HG03280 (cell line): ENCODE results near the gene SLC39A11.
"Not testable (repeated sequence)": the region's sequence is repeated elsewhere in the genome, so short reads cannot be mapped to it uniquely, and the experiment has no call there.

ENCODE experiments used
- ATAC-seq: cut with Tn5 transposase; IDR thresholded peaks from one replicate; pipeline ENCODE4 v1.9.1; 2021; ENCODE audit warnings: mild to moderate bottlenecking, moderate library complexity; ENCODE audit not compliant: unreplicated experiment

Gene SLC39A11

DNA sequence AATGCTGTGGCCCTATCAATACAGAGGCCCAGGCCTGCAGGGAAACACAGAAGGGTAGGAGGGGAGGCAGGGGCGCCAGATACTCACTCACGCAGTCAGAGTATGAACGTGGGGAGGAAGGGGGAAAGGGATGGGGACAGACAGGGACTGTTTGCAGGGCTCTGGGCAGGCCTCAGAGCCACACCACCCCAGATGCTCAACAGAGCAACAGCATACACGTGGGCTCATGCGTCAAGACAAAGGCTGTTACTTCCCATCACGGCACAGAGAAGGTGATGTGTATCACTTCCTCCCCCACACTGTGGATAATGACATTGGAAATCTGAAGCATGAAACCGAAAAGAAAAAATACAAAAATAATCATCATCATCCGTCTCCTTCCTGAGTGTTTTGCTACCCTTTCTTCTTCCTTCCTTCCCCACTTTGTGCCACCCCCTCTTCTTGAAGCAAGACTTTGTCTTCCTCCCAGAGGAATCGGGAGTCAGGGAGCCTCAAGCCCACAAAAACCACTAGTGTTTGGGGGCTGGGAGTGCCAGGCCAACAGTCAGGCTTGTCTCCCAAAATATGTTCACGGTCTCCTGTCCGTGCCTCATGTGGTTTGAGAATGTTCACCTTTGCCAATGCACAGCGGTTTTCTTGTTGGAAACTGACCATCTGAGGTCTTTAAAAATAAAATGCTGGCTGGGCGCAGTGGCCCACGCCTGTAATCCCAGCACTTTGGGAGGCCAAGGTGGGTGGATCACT lies 20.1 kb downstream of the SLC39A11 start:
- no peak for ATAC-seq

DNA sequence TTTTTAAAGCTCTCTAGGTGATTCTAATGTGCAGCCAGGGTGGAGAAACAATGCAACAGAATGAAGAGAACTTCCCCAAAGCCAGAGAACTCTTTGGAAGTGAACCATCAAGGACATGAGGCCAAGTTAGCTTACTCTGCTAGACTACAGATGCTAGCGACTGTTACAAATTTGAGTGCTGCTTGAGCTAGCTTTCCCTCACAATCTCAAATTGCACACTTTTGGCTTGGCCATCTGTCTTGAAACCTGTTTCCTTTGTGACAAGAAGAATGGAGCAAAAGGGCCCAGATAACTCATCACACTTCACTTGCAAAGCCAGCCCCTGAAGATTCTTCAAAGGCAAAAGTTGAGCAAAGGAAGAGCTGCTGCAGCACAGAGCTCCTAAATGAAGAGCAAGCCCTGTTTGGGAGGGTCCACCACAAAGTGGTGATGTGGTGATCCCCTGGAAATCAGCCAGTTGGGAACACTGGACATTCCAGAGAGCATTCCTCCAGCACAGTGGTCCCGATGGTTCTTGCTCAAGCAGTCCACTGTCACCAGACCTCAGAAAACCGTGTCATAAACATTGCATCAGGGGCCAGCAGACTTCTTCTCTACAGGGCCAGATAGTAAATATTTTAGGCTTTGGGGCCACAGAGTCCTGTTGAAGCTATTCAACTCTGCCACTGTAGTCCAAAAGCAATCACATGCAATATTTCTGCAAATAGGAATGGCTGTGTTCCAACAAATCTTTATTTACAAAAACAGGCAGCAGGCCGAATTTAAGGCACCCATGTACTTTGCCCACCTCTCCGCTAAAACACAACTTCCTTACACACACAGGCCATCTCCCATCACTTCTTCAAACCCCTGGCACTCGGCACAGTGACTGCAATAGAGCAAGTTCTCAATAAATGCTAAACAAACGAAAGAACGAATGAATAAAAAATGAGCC lies 21.2 kb downstream of the SLC39A11 start:
- no peak for ATAC-seq

GRCh38 chr17:73069841-73070240 lies 22.6 kb downstream of the SLC39A11 start:
- ATAC-seq: no peak

DNA sequence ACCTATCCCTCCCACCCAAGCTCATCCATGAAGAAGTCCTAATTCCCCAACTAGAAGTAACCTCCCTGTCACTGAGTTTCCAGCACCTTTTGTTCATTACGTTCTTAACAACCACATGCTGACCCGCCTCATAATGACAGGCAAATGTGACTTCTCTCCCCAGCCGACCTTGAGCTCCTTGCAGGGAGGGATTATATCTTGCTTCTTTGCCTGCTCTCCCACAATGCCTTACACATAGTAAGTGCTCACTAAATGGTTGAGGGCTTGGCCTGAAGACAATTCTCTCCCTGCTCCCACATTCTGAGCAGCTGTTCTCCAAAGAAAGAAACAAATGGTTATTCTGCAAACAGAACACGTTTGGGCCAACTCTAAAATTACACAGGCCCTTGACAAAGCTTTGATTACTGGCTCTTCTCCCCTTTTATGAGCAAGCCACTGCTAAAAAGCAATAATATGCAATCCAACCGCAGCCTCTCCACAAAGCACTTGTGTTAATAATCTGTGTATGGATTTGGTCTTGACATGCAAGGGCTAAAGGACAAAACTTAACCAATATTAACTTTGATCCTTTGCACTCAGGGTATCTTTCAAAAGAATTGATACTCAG lies 23.2 kb downstream of the SLC39A11 start:
- no peak for ATAC-seq

DNA sequence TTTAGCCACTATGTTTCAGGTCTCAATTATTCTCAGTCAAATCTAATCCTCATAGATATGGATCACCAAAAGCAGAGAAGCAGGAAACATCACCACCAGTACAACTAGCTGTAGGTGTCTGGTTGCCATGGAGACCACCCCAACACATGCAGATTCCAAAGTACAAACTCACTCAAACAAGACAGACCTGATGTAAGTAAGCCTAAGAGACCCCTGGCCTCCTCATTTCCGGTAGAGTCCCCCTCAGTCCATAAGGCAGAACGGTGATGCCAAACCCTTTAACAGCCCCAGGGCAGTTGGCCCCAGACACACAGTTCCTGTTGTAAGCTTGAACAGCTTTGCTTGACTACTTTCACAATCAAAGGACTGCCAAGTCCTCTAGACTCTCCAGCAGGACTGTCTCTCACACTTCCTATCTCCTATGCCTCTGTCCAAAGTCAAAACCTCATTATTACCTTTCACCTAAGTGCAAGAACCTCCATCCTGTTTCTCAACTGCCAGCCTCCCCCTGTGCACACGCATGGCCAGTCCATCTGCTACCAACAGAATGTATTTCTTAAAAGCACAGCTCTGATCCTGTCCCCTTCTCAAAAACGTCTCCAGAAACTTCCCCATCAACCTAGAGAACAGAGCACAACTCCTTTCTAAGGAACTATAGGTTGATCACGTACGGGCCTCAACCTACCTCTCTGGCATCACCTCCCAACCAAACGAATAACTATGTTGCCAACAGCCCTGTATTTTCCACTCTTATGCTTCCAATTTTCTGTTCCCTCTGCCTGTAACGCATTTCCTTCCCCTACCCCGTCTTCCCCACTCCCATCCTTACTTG lies 23.9 kb downstream of the SLC39A11 start:
- ATAC-seq: no peak

GRCh38 chr17:73067699-73068098 lies 24.8 kb downstream of the SLC39A11 start:
- ATAC-seq: not testable (repeated sequence)

- ATAC-seq: no peak
These were observed 25.4 kb downstream of the SLC39A11 start for GRCh38 chr17:73067075-73067474.

DNA sequence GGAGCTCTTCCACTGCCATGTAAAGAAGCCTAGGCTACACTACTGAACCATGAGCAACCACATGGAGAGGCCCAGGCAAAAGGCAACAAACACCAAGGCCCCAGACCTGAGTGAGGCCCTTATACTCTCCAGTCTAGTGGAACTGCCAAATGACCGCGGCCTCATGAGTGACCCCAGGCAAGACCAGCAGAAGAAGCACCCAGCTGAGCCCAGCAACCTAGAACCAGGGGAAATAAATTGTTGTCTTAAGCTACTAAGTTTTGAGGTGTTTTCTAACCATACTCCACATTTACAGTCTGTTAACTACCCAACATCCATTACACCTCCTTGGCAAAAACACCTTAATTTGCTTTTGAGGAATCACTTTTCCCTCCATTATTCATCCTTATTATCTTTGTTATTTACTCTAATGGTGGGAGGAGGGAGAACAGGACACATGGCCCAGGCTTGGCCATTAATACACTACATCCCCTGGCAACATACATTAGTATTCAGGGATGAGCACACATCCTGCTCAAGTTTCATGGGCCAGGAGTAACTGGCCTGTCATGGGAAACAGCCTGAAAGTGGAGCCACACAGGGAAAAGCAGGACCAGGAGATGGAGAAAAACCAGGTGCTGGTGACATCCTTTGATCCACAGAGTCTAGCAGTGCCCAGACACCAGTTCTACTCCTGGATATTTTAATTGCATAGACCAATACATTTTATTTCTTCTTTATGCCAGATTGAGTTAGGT lies 26.2 kb downstream of the SLC39A11 start:
- ATAC-seq: no peak

DNA sequence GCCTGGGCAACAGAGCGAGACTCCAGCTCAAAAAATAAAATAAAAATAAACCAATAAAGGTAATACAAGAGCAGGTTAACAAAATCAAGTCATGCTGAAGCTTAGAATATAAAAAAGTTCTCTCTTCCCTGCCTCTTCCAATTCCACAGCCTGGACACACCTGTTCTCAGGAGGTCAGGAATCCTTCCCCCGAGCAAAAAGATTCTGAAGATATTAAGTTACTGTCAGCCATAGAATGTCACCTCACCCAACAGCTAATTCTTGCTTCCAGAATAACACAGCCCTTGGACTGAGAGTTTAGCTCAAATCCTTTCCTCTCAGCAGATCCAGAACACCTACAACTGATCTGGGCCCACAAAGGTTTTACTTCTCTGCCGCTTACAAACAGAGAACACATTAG lies 27.1 kb downstream of the SLC39A11 start:
- ATAC-seq: no peak

GRCh38 chr17:73064084-73064938 lies 28.2 kb downstream of the SLC39A11 start:
- ATAC-seq: no peak

DNA sequence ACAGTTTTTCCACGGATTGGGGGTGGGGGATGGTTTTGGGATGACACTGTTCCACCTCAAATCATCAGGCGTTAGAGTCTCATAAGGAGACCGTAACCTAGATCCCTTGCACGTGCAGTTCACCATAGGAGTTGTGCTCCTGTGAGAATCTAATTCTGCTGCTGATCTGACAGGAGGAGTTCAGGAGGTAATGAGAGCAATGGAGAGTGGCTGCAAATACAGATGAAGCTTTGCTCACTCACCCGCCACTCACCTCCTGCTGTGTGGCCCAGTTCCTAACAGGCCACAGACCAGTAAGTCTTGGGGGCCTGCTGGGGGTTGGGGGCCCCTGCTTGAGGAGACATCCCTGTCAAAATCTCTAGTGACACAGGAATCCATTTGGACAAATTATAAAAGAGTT lies 29.8 kb downstream of the SLC39A11 start:
- ATAC-seq: no peak

DNA sequence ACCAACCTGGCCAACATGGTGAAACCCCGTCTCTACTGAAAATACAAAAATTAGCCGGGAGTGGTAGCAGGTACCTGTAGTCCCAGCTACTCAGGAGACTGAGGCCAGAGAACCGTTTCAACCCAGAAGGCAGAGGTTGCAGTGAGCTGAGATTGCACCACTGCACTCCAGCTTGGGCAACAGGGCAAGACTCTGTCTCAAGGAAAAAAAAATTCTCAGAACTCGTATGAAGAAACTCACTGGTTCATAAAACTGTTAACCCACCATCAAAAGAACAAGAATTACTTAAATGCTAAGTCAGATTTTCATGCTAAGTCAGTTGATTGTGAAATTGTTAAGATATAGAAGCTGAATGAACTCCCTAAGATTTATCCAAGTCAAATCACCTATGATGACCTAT lies 31.3 kb downstream of the SLC39A11 start:
- no peak for ATAC-seq

- ATAC-seq: no peak
These were observed 31.8 kb downstream of the SLC39A11 start for GRCh38 chr17:73060721-73061120.

GRCh38 chr17:73059713-73060112 lies 32.8 kb downstream of the SLC39A11 start:
- ATAC-seq: not testable (repeated sequence)

- ATAC-seq: no peak
These were observed 34.5 kb downstream of the SLC39A11 start for GRCh38 chr17:73058022-73058421.

DNA sequence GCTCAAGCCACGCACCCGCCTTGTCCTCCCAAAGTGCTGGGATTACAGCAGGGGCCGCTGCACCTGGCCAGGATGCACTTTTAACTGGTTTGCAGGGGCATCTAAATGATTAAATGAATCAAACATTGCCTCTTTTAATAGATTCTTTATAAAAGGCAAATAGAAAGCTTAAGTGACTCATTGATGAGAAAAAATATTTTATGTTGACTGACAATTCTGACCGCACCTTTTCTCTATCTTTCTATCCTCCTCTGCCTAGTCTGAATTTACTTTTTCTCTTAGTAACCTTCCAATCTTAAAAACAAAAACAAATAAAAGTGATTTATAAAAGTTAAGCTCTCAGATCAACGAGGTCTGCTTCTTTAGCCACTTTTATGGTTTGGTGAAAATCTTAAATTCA lies 35.3 kb downstream of the SLC39A11 start:
- no peak for ATAC-seq

DNA sequence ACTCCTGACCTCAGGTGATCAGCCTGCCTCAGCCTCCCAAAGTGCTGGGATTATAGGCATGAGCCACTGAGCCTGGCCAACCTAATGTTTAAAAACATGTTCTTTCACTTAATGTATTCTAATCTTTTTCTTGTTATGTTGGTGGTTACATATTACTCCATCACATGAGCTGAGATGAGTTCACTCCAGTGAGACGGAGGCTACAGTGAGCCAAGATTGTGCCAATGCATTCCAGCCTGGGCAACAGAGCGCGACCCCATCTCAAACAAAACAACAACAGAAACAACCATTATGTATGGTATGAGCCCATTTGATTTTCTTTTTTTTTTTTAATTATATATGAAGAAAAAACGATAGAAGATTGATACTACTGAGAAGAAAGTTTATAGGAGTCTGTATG lies 39.6 kb downstream of the SLC39A11 start:
- no peak for ATAC-seq

DNA sequence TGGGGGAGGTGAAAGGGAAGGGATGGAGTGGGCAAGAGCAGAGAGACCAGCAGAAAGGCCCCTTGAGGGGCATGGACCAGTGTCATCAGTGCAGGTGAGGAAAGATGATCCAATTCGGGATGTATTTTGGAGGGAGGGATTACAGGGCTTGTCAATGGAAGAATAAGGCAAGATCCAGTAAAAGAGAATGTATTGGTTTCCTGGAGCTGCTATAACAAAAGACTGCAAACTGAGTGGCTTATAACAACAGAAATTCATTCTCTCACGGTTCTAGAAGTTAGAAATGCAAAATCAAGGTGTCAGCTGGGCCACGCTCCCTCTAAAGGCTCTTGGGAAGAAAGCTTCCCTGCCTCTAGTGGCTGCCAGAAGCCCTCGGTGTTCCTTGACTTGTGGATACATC lies 41.7 kb downstream of the SLC39A11 start:
- no peak for ATAC-seq

GRCh38 chr17:73048170-73048569 lies 44.3 kb downstream of the SLC39A11 start:
- no peak for ATAC-seq
